Vagina (tissue), 2 donors: ENCODE data around the gene TMEM19.

ENCODE experiments used
- POLR2A ChIP-seq, 2 donors: fragments of 450-650 bp; IDR thresholded peaks; one replicate each; pipeline ENCODE4 v1.6.1; 2017; ENCODE audit warnings: antibody characterized with exemption in 2 of 2, mild to moderate bottlenecking in 2 of 2, moderate library complexity in 2 of 2
- POLR2AphosphoS5 ChIP-seq, 2 donors: sonication (generic); formaldehyde crosslinking; IDR thresholded peaks; one replicate each; pipeline ENCODE4 v1.9.0; 2017; ENCODE audit warnings: antibody characterized with exemption in 2 of 2, mild to moderate bottlenecking in 2 of 2, low read depth in 1 of 2; ENCODE audit not compliant: insufficient read depth in 1 of 2
- TF ChIP-seq, protein P1 (sequence below), 3 experiments: fragments of 450-650 bp in 2 of 3; fragments of 200-600 bp in 1 of 3; sonication (generic) in 1 of 3; IDR thresholded peaks; one replicate each; pipeline ENCODE4 v1.5.1; 2017 to 2019; ENCODE audit warnings: antibody characterized with exemption in 3 of 3, mild to moderate bottlenecking in 2 of 3, moderate library complexity in 2 of 3

- TF ChIP-seq, protein P1, sequence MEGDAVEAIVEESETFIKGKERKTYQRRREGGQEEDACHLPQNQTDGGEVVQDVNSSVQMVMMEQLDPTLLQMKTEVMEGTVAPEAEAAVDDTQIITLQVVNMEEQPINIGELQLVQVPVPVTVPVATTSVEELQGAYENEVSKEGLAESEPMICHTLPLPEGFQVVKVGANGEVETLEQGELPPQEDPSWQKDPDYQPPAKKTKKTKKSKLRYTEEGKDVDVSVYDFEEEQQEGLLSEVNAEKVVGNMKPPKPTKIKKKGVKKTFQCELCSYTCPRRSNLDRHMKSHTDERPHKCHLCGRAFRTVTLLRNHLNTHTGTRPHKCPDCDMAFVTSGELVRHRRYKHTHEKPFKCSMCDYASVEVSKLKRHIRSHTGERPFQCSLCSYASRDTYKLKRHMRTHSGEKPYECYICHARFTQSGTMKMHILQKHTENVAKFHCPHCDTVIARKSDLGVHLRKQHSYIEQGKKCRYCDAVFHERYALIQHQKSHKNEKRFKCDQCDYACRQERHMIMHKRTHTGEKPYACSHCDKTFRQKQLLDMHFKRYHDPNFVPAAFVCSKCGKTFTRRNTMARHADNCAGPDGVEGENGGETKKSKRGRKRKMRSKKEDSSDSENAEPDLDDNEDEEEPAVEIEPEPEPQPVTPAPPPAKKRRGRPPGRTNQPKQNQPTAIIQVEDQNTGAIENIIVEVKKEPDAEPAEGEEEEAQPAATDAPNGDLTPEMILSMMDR (IDR thresholded peaks at IDR 0.05): no peak
- peak in 1 of 2 donors; percentile 82 for TF ChIP-seq POLR2AphosphoS5 (IDR thresholded peaks at IDR 0.05; ENCODE audit: insufficient read depth in 1 of 2, low read depth in 1 of 2)
- no peak for TF ChIP-seq POLR2A (IDR thresholded peaks at IDR 0.05)
Measured at GRCh38 chr12:71719647-71720370, 33.9 kb downstream of the TMEM19 start.
